Uterus (tissue), 2 donors: ENCODE data around the gene ZNF563.

Experiments
- POLR2A ChIP-seq, 2 donors: fragments of 450-650 bp; IDR thresholded peaks; one replicate each; pipeline ENCODE4 v1.6.1; 2016; ENCODE audit warnings: antibody characterized with exemption in 2 of 2, mild to moderate bottlenecking in 1 of 2, moderate library complexity in 1 of 2
- TF ChIP-seq, protein P1 (sequence below), 4 experiments: fragments of 200-600 bp in 2 of 4; fragments of 450-650 bp in 2 of 4; sonication (generic) in 2 of 4; IDR thresholded peaks; one replicate each; pipeline ENCODE4 v1.5.1; 2016 to 2019; ENCODE audit warnings: antibody characterized with exemption in 4 of 4, mild to moderate bottlenecking in 2 of 4, moderate library complexity in 1 of 4

- TF ChIP-seq, protein P1, sequence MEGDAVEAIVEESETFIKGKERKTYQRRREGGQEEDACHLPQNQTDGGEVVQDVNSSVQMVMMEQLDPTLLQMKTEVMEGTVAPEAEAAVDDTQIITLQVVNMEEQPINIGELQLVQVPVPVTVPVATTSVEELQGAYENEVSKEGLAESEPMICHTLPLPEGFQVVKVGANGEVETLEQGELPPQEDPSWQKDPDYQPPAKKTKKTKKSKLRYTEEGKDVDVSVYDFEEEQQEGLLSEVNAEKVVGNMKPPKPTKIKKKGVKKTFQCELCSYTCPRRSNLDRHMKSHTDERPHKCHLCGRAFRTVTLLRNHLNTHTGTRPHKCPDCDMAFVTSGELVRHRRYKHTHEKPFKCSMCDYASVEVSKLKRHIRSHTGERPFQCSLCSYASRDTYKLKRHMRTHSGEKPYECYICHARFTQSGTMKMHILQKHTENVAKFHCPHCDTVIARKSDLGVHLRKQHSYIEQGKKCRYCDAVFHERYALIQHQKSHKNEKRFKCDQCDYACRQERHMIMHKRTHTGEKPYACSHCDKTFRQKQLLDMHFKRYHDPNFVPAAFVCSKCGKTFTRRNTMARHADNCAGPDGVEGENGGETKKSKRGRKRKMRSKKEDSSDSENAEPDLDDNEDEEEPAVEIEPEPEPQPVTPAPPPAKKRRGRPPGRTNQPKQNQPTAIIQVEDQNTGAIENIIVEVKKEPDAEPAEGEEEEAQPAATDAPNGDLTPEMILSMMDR (IDR thresholded peaks at IDR 0.05): no peak
- TF ChIP-seq POLR2A (IDR thresholded peaks at IDR 0.05): no peak
These were observed 13.5 kb upstream of the ZNF563 start for GRCh38 chr19:12346896-12347295.
